PFSK-1 (cell line): Measurements from ENCODE around the gene EFNA2.

Source experiments
- POLR2AphosphoS5 ChIP-seq: IDR thresholded peaks from 2 replicates; pipeline ENCODE4 v1.6.1; 2012; ENCODE audit warnings: low read depth, mild to moderate bottlenecking, control low read depth, low read length, moderate library complexity
- TAF1 ChIP-seq: IDR thresholded peaks from 2 replicates; pipeline ENCODE4 v1.6.1; 2012; ENCODE audit warnings: low read length, control low read depth, borderline replicate concordance; ENCODE audit not compliant: insufficient read depth

DNA sequence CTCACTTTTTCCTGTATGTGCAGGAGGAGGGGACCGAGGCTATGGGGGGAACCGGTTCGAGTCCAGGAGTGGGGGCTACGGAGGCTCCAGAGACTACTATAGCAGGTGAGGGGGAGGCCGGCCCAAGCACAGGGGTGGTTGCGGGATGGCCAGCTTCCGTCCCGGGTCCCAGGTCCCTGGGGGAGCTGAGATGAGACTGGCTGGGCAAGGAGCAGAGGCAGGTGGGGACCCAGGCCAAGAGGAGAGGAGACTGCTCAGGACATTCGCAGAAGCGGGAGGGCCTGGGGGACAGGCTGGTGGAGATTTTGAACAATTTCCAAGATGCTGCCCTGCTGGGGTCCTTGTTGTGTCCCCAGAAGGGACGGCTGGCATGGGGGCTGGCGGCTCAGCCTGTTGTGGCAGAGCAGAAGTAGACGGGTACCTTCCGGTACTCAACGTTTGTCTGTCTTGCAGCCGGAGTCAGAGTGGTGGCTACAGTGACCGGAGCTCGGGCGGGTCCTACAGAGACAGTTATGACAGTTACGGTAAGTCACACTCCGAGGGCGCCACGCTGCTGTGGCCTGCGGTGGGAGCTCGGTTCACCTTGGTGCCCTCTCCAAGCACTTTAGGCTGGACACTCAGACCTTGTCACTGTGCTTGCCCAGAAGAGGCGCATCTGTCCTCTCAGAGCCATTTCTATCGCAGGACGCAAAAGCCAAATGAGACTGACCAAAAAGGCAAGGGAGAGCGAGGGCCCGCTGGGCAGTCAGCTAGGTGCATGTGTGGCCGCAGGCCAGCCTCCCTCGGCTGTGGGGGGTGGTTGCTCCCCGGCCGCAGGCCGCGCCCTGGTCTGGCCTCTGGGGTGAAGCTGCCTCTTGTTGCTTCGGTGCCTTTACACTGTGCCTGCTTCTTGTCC lies 13.9 kb upstream of the EFNA2 start:
- TF ChIP-seq TAF1 = no peak
- TF ChIP-seq POLR2AphosphoS5 = no peak
